GM18861 (cell line): ENCODE measurements around the gene ZNF827.

ENCODE experiments used
- ATAC-seq: cut with Tn5 transposase; IDR thresholded peaks from one replicate; pipeline ENCODE4 v1.9.1; 2021; ENCODE audit not compliant: unreplicated experiment

The ZNF827 gene

DNA sequence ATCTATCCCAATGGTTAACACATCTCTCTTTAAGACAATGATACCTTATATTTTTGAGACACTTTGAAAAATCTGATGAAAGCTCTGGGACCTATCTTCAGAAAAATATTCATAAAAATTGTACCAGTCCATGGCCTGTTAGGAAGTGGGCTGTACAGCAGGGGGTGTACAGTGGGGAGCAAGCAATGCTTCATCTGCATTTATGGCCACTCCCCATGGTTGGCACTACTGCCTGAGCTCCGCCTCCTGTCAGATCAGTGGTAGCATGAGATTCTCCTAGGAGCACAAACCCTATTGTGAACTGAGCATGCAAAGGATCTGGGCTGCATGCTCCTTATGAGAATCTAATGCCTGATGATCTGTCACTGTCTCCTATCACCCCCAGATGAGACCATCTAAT, 216.1 kb downstream of the ZNF827 start:
- no peak for ATAC-seq

DNA sequence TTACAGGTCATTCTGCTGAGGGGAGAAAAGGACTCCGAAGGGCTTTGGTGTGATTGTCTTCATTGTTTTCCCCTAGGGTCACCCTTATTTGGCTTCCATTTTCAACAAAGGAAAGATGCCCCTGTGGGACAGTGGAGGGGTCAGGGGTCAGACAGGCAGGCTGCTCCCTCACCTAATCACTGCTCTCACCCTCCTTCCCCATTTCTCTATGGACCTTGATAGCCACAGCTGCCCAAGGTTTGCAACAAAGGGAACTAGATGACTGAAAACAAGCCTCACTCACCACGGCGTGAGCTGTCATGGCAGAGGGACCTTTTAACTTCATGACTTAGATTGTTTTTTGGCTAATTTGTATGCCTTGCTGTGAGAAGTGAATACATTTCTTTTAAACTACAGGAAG, 218.0 kb downstream of the ZNF827 start:
- ATAC-seq: peak; percentile 20

DNA sequence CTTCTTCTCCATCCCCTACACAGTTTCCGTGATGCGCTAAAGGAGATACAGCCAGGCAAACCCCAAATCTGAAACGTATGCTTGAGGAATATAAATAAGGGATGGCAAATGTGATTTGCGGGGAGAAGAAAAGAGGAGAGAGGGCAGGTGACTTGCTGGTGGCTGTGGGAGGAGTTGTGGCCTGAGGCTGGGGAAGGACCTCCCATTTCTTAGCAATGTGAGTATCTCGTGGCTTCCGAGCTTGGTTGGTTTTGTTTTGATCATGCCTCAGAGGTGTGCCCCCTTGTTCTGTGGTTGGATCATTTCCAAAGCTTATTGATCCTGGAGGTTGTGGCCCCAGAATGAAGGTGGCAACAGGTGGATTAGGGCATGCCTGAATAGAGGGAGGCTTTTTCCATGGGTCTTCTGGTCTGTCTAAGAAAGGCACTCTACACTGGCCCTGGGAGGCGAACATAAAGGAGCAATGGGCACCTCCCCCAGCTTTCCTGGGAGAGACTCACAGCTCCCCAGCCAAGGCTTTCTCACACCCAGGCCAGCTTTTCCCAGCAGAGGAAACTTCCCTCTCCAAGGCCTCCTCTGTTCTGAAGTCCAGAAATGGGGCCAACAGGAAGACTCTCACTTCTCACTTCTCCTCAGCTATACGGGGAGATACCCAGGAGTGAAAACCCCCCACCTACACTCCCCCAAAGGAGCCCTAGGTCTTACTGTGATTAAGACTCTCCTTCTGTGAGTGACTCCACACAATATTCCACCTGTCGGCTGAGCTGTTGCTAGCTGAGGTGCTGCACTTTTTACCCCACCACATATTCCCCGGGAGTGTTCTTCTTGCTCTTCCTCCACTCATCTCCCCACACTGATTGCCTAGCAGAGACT, 218.6 kb downstream of the ZNF827 start:
- ATAC-seq: peak; percentile 56

DNA sequence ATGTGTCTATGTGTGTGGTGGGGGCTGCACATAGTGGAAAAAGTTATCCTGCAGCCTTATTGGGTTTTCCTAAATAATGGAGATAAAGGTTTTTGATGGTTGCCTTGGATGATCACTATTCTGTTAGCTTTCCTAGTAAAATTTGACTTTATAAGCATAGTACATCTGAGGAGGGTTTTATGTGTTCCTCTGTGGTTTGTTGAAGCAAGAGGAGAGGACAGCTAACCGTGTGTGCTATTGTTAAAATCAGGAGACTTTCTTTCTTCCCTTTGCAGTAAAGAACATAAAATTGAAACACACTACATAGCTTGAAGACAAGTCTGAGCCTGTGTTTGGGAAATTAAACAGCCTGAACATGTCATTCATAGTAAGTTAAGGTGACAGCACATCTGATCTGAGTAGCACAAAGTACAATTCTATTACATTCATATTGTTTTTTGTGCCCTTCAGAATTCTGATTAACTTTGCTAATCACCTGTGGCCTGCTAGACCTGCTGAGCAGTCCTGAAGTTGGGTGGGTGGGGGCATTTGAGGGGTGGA, 221.9 kb downstream of the ZNF827 start:
- no peak for ATAC-seq

DNA sequence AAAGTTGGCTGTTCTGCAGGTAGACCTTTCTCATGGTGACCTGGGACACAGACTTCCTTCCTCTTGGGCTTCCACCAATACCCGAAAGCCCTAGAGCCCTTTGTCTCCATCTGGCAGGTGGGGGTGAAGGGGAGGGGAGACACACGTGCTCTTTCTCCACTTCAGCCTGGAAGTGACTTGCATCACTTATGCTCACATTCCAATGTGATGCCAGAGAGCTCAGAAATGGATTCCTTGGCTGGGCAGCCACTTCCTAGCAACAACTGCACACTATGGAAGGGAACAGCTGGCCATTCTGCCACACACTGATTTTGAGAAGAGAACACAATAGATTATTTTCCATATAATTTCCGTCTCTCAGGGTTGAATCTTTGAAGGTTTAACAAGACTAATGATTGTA, 222.4 kb downstream of the ZNF827 start:
- ATAC-seq: no peak

DNA sequence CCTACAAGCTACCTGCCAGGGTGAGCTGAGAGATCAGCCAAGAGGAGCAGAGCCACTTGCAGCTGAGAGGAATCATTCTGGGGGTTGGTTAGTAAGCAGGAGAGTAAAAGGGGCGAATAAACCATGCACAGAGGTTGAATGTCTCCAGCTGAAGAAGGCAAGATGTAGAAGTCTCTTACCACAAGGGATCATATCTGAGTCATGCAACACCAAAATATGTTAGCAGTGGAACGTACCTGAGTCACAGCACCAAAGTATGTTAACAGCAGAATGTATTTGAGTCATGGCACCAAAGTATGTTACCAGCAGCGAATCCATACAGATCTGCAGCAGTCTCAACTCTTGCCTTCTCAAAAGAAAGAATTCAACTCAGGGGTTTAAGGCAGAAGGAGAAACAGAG, 228.8 kb downstream of the ZNF827 start:
- peak; percentile 93 for ATAC-seq

DNA sequence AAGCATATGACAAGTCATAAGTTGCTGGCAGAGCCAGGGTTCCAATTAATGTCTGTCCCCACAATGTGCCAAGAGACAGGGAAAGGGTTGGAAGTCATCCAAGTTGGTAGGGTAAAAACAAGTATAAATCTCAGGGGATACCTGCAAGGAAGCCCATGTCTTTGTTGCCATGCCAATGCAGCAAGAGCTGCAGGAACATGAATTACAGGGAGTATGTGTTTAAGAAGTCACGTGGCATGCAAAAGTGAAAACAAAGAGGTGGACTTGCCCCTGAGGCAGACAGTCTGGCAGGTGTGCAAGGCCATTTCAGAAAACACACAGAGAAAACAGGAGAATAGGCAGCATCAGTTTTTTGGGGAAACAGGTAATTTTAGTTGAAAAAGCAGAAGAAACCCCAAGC, 229.3 kb downstream of the ZNF827 start:
- no peak for ATAC-seq
